ENCODE measurements around the gene CTNNB1. TPM values are rescaled to one million over a fixed set of nuclear protein-coding genes. Genes with fewer than 3 reads are reported as not detected.

Gene CTNNB1
- polyA plus RNA-seq, 1 donor (not counting 4 experiments of a cell fraction or from before 2014, with no cell fraction given) = 644 TPM

- H3K4me2 ChIP-seq (ENCODE audit: control insufficient read depth, extremely low read depth, insufficient read depth, low read depth, low read length) = no peak overlapping the region
- TF ChIP-seq CTCF (optimal IDR thresholded peaks at IDR 0.05 in 1 of 3, IDR thresholded peaks at IDR 0.05 in 1 of 3, conservative IDR thresholded peaks at IDR 0.05 in 1 of 3; ENCODE audit: extremely low read depth in 1 of 3, insufficient read depth in 2 of 3, low read length in 3 of 3) = no peak
- no peak for TF ChIP-seq EZH2 (IDR thresholded peaks at IDR 0.05; ENCODE audit: low read length)
- H3K27ac ChIP-seq (ENCODE audit: control insufficient read depth, insufficient read depth, low read length) = no peak overlapping the region
- H3K36me3 ChIP-seq (ENCODE audit: control insufficient read depth in 2 of 2, extremely low read depth in 1 of 2, insufficient read depth in 2 of 2, low read length in 2 of 2) = no peaks in the 10 kb centered on the region
- H4K20me1 ChIP-seq (ENCODE audit: control insufficient read depth, extremely low read depth, insufficient read depth, low read length) = no peaks in the 10 kb centered on the region
- no peak overlapping the region for H3K4me3 ChIP-seq (ENCODE audit: control insufficient read depth in 2 of 3, extremely low read depth in 1 of 3, insufficient read depth in 2 of 3, low read depth in 1 of 3, low read length in 3 of 3)
- no peaks in the 10 kb centered on the region for H3K79me2 ChIP-seq (ENCODE audit: control insufficient read depth, insufficient read depth, low read length)
- no peaks in the 10 kb centered on the region for H3K9me1 ChIP-seq (ENCODE audit: control insufficient read depth, extremely low read depth, insufficient read depth, low read length)
- no peaks in the 10 kb centered on the region for H3K4me1 ChIP-seq (ENCODE audit: control insufficient read depth, extremely low read depth, insufficient read depth, low read length)
- FAIRE-seq (no peak), DNase-seq (ENCODE audit: low read depth, low spot score) (no peak)
- no peak overlapping the region for H2AFZ ChIP-seq (ENCODE audit: control insufficient read depth, low read length)
- H3K9me3 ChIP-seq (ENCODE audit: control insufficient read depth, low read depth, low read length) = no peaks in the 10 kb centered on the region
- H3K9ac ChIP-seq (ENCODE audit: control insufficient read depth, extremely low read depth, insufficient read depth, low read length) = no peak overlapping the region
- H3K27me3 ChIP-seq (ENCODE audit: control insufficient read depth, extremely low read depth, insufficient read depth, low read length) = no peaks in the 10 kb centered on the region
- dilution Hi-C loops (cut with MboI; ENCODE audit: extremely low pct_ligation_motif_present, low sequenced_read_pairs) = loop anchor here (25.0 kb wide), 1 partner anchor 661 kb away; no protein-coding TSS in a partner anchor
Observed at GRCh38 chr3:41248525-41248924, 49.2 kb downstream of the CTNNB1 start.

- Histone ChIP-seq H2AFZ (ENCODE audit: control insufficient read depth, low read length) (no peak overlapping the region), H3K9ac (ENCODE audit: control insufficient read depth, extremely low read depth, insufficient read depth, low read length) (no peak overlapping the region), H3K9me3 (ENCODE audit: control insufficient read depth, low read depth, low read length) (no peaks in the 10 kb centered on the region), H4K20me1 (ENCODE audit: control insufficient read depth, extremely low read depth, insufficient read depth, low read length) (no peaks in the 10 kb centered on the region), H3K27ac (ENCODE audit: control insufficient read depth, insufficient read depth, low read length) (no peak overlapping the region), H3K27me3 (ENCODE audit: control insufficient read depth, extremely low read depth, insufficient read depth, low read length) (no peaks in the 10 kb centered on the region), H3K79me2 (ENCODE audit: control insufficient read depth, insufficient read depth, low read length) (no peaks in the 10 kb centered on the region), H3K9me1 (ENCODE audit: control insufficient read depth, extremely low read depth, insufficient read depth, low read length) (no peaks in the 10 kb centered on the region), H3K4me1 (ENCODE audit: control insufficient read depth, extremely low read depth, insufficient read depth, low read length) (no peaks in the 10 kb centered on the region), H3K36me3 (ENCODE audit: control insufficient read depth in 2 of 2, extremely low read depth in 1 of 2, insufficient read depth in 2 of 2, low read length in 2 of 2) (no peaks in the 10 kb centered on the region), H3K4me3 (ENCODE audit: control insufficient read depth in 2 of 3, extremely low read depth in 1 of 3, insufficient read depth in 2 of 3, low read depth in 1 of 3, low read length in 3 of 3) (no peak overlapping the region), H3K4me2 (ENCODE audit: control insufficient read depth, extremely low read depth, insufficient read depth, low read depth, low read length) (no peak overlapping the region)
- FAIRE-seq (no peak), DNase-seq (ENCODE audit: low read depth, low spot score) (no peak)
- dilution Hi-C loops (cut with MboI; ENCODE audit: extremely low pct_ligation_motif_present, low sequenced_read_pairs) = loop anchor here (25.0 kb wide), 1 partner anchor 662 kb away; no protein-coding TSS in a partner anchor
- no peak for TF ChIP-seq EZH2 (IDR thresholded peaks at IDR 0.05; ENCODE audit: low read length)
- no peak for TF ChIP-seq CTCF (optimal IDR thresholded peaks at IDR 0.05 in 1 of 3, IDR thresholded peaks at IDR 0.05 in 1 of 3, conservative IDR thresholded peaks at IDR 0.05 in 1 of 3; ENCODE audit: extremely low read depth in 1 of 3, insufficient read depth in 2 of 3, low read length in 3 of 3)
Observed at GRCh38 chr3:41249318-41249717, 50.0 kb downstream of the CTNNB1 start.

Data from keratinocyte (primary cell).